Neuronal stem cell (in vitro differentiated cells): Measurements from ENCODE around the gene CENPW.

Source experiments
- DNase-seq: peaks from one replicate; pipeline ENCODE4 v3.0.0-alpha.2; 2013; ENCODE audit warnings: low spot score
- H2AFZ ChIP-seq: one replicate; pipeline ENCODE4 v1.6.1; 2013; ENCODE audit warnings: mild to moderate bottlenecking, low read length, inconsistent platforms
- H2AK5ac ChIP-seq: 2 replicates; pipeline ENCODE4 v1.6.1; 2013; ENCODE audit warnings: low read depth, mild to moderate bottlenecking, inconsistent platforms, low read length, moderate library complexity, mixed read lengths
- H2BK120ac ChIP-seq: 2 replicates; pipeline ENCODE4 v1.6.1; 2013; ENCODE audit warnings: low read depth, mild to moderate bottlenecking, inconsistent platforms, low read length, moderate library complexity, mixed read lengths
- H2BK12ac ChIP-seq: one replicate; pipeline ENCODE4 v1.6.1; 2013; ENCODE audit warnings: low read length, inconsistent platforms
- H2BK15ac ChIP-seq: 2 replicates; pipeline ENCODE4 v1.6.1; 2013; ENCODE audit warnings: mild to moderate bottlenecking, low read length, inconsistent platforms, mixed read lengths
- H2BK5ac ChIP-seq: one replicate; pipeline ENCODE4 v1.6.1; 2013; ENCODE audit warnings: inconsistent platforms, mild to moderate bottlenecking, low read length, moderate library complexity
- H3K14ac ChIP-seq: one replicate; pipeline ENCODE4 v1.6.1; 2013; ENCODE audit warnings: low read length, inconsistent platforms
- H3K18ac ChIP-seq: 2 replicates; pipeline ENCODE4 v1.6.1; 2013; ENCODE audit warnings: low read length, inconsistent platforms
- H3K23ac ChIP-seq: 2 replicates; pipeline ENCODE4 v1.6.1; 2013; ENCODE audit warnings: low read depth, mild to moderate bottlenecking, mixed read lengths, low read length, inconsistent platforms; ENCODE audit not compliant: poor library complexity
- H3K27ac ChIP-seq: replicated peaks from 3 replicates; pipeline ENCODE4 v1.5.1; 2013; ENCODE audit warnings: low read length, inconsistent platforms
- H3K27me3 ChIP-seq, 3 experiments: 2 replicates each; pipeline ENCODE4 v1.6.1; 2013; ENCODE audit warnings: low read length in 3 of 3, mild to moderate bottlenecking in 2 of 3, inconsistent platforms in 1 of 3, low read depth in 1 of 3, mixed read lengths in 1 of 3, moderate library complexity in 1 of 3; ENCODE audit not compliant: control insufficient read depth in 3 of 3, insufficient read depth in 3 of 3
- H3K36me3 ChIP-seq, 2 donors: replicated peaks in 1 of 2; 2 replicates each; pipeline ENCODE4 v1.6.1; 2013; ENCODE audit warnings: low read length in 2 of 2; ENCODE audit not compliant: control insufficient read depth in 2 of 2, insufficient read depth in 2 of 2
- H3K4ac ChIP-seq: 2 replicates; pipeline ENCODE4 v1.6.1; 2013; ENCODE audit warnings: inconsistent platforms, mild to moderate bottlenecking, low read length, moderate library complexity
- H3K4me1 ChIP-seq, 2 donors: 1 replicate in 1 of 2; 2 replicates in 1 of 2; pipeline ENCODE4 v1.6.1; 2013; ENCODE audit warnings: low read length in 2 of 2, low read depth in 1 of 2; ENCODE audit not compliant: control insufficient read depth in 2 of 2, insufficient read depth in 1 of 2
- H3K4me2 ChIP-seq: one replicate; pipeline ENCODE4 v1.6.1; 2013; ENCODE audit warnings: mild to moderate bottlenecking, low read length, inconsistent platforms; ENCODE audit not compliant: insufficient read depth, poor library complexity, severe bottlenecking
- H3K4me3 ChIP-seq, 2 donors: 2 replicates each; pipeline ENCODE4 v1.5.1; 2013; ENCODE audit warnings: low read length in 2 of 2, mild to moderate bottlenecking in 2 of 2, inconsistent platforms in 1 of 2, moderate library complexity in 1 of 2
- H3K79me1 ChIP-seq: one replicate; pipeline ENCODE4 v1.6.1; 2013; ENCODE audit warnings: low read depth, mild to moderate bottlenecking, inconsistent platforms, low read length, moderate library complexity
- H3K9ac ChIP-seq: one replicate; pipeline ENCODE4 v1.6.1; 2013; ENCODE audit warnings: mild to moderate bottlenecking, low read depth, low read length, inconsistent platforms; ENCODE audit not compliant: poor library complexity
- H3K9me3 ChIP-seq, 2 donors: replicated peaks in 1 of 2; 2 replicates each; pipeline versions ENCODE3 to v1.6.1; 2013; ENCODE audit warnings: low read length in 2 of 2, mild to moderate bottlenecking in 2 of 2, inconsistent platforms in 1 of 2, low read depth in 1 of 2, mixed read lengths in 1 of 2, moderate library complexity in 1 of 2; ENCODE audit not compliant: control insufficient read depth in 2 of 2, insufficient read depth in 1 of 2
- H4K8ac ChIP-seq: one replicate; pipeline ENCODE4 v1.6.1; 2013; ENCODE audit warnings: low read depth, mild to moderate bottlenecking, inconsistent platforms, low read length, moderate library complexity
- H4K91ac ChIP-seq: one replicate; pipeline ENCODE4 v1.6.1; 2013; ENCODE audit warnings: low read length, low read depth, mild to moderate bottlenecking, inconsistent platforms; ENCODE audit not compliant: poor library complexity
- WGBS, 2 donors: extraction: QIAGEN DNeasy Blood & Tissue Kit; methylation state at CpG; one replicate each; pipeline ENCODE4 v1.1.7; 2013; ENCODE audit warnings: missing lambda C conversion rate in 2 of 2, mixed read lengths in 1 of 2; ENCODE audit not compliant: insufficient read length in 2 of 2, insufficient replicate concordance in 1 of 2; ENCODE audit errors: extremely low coverage in 2 of 2; 5-methylcytosine and 5-hydroxymethylcytosine counted together

Gene CENPW

DNA sequence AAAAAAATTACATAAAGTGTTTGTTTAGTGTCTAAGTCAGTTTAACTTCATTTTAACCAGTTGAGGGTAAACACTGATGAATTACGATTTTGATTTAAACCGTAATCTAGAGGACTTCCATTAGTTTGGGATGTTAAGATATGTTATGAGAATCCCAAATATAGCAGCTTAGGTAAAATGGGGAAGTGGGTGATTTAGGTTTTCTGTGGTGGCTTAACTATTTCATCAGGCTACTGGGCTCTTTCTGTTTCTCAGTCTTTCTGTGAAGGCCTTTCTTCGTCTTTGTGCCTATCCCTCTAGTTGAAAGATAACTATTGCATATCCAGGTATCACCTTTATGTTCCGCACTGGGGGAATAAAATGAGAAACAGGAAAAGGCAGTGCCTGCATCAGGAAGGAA, 27.9 kb downstream of the CENPW start:
- no peak for DNase-seq
- H2AK5ac ChIP-seq = no peak overlapping the region
- H2BK15ac ChIP-seq = no peak overlapping the region
- WGBS, 2 donors = no CpG with 5 or more reads among the region's 4 CpGs
- H3K9ac ChIP-seq = no peak overlapping the region
- peaks cover 0 to 1% of the 10 kb centered on the region in 2 donors for H3K9me3 ChIP-seq
- no peak overlapping the region for H4K91ac ChIP-seq
- no peaks in the 10 kb centered on the region for H3K27me3 ChIP-seq
- no peak overlapping the region for H2BK120ac ChIP-seq
- H3K18ac ChIP-seq = no peak overlapping the region
- H4K8ac ChIP-seq = no peak overlapping the region
- no peak overlapping the region for H3K4me2 ChIP-seq
- H2AFZ ChIP-seq = no peak overlapping the region
- no peaks in the 10 kb centered on the region for H3K79me1 ChIP-seq
- H3K23ac ChIP-seq = no peak overlapping the region
- no peak overlapping the region for H3K14ac ChIP-seq
- no peak overlapping the region for H3K4me3 ChIP-seq
- no peak overlapping the region for H2BK12ac ChIP-seq
- no peak overlapping the region for H3K27ac ChIP-seq
- H3K4ac ChIP-seq = no peak overlapping the region
- no peak overlapping the region for H2BK5ac ChIP-seq
- H3K36me3 ChIP-seq = peaks cover 0 to 2% of the 10 kb centered on the region in 2 donors
- H3K4me1 ChIP-seq = no peaks in the 10 kb centered on the region

DNA sequence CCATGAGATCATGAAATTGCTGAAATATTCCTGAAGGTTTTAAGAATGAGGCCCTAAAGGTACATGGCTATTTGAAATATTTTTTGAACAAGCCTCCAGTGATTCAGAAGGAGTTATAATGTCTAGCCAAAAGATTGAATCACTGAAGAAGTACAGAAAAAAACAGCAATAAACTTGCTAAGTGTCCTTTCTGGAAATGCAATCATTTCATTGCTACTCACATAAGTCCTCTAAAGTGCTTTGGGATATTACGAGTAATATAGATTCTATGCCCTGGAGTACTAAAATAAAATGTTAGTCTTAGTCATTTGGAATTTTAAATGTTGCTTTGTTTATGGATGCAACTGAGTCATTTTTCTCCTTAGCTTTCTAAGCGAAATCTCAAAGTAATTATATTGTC, 32.7 kb downstream of the CENPW start:
- no peak overlapping the region for H2BK15ac ChIP-seq
- H2AFZ ChIP-seq = no peak overlapping the region
- no peak overlapping the region for H3K18ac ChIP-seq
- no peak overlapping the region for H3K4ac ChIP-seq
- no peak overlapping the region for H3K23ac ChIP-seq
- H4K8ac ChIP-seq = no peak overlapping the region
- no peaks in the 10 kb centered on the region for H3K9me3 ChIP-seq
- no peaks in the 10 kb centered on the region for H3K79me1 ChIP-seq
- no peak overlapping the region for H2AK5ac ChIP-seq
- H3K27ac ChIP-seq = no peak overlapping the region
- no peak overlapping the region for H2BK12ac ChIP-seq
- H3K27me3 ChIP-seq = no peaks in the 10 kb centered on the region
- WGBS, 2 donors = no CpG with 5 or more reads among the region's 2 CpGs
- no peak overlapping the region for H3K4me2 ChIP-seq
- no peak overlapping the region for H2BK5ac ChIP-seq
- no peak overlapping the region for H3K9ac ChIP-seq
- no peak overlapping the region for H3K14ac ChIP-seq
- no peak overlapping the region for H2BK120ac ChIP-seq
- no peak overlapping the region for H3K4me3 ChIP-seq
- no peak for DNase-seq
- H3K36me3 ChIP-seq = no peaks in the 10 kb centered on the region
- no peaks in the 10 kb centered on the region for H3K4me1 ChIP-seq
- no peak overlapping the region for H4K91ac ChIP-seq

DNA sequence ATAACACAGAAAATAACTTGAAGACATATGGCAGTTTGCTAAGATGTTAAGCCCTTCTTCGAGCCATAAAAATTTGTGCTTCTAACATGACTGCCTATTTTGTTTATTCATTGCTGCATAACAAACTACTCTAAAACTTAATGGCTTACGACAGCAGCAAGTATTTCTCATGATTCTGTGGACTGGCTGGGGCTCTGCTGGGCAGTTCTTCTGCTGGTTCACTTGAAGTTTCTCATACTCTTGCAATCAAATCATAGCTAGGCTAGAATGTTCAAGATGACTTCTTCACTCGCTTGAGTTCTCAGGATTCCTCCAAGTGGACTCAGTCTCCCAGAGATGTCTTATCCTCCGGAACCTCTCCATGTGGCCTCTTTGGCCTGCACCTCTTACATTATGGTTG, 33.4 kb downstream of the CENPW start:
- Histone ChIP-seq H4K8ac (no peak overlapping the region), H2BK120ac (no peak overlapping the region), H4K91ac (no peak overlapping the region), H2BK5ac (no peak overlapping the region), H2AK5ac (no peak overlapping the region), H3K27ac (no peak overlapping the region), H2AFZ (no peak overlapping the region), H2BK15ac (no peak overlapping the region), H2BK12ac (no peak overlapping the region), H3K36me3 (no peaks in the 10 kb centered on the region), H3K9me3 (no peaks in the 10 kb centered on the region), H3K9ac (no peak overlapping the region), H3K79me1 (no peaks in the 10 kb centered on the region), H3K4ac (no peak overlapping the region), H3K23ac (no peak overlapping the region), H3K14ac (no peak overlapping the region), H3K18ac (no peak overlapping the region), H3K4me1 (no peaks in the 10 kb centered on the region), H3K4me3 (no peak overlapping the region), H3K27me3 (no peaks in the 10 kb centered on the region), H3K4me2 (no peak overlapping the region)
- no CpG with 5 or more reads among the region's 4 CpGs for WGBS, 2 donors
- DNase-seq = no peak

DNA sequence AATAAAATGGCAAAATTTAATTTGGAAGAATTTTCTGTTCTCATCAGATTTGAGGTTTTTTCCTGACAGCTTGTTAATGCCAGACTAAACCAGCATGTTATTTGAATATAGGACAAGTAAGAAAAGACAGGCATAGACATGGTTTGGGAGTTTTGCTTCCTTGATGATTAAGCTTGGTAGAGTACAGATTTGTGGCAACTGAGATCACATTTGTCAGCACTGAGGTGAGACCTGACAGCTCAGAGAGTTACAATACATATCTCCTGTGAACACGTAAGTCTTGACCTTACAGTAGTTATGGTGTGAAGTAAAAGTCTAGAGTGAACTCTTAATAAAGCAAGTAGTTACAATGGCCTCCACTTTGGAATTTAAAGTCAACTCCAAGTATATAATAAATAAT, 34.5 kb downstream of the CENPW start:
- Histone ChIP-seq H2AK5ac (no peak overlapping the region), H2AFZ (no peak overlapping the region), H2BK15ac (no peak overlapping the region), H3K23ac (no peak overlapping the region), H3K4me1 (no peaks in the 10 kb centered on the region), H3K9me3 (no peaks in the 10 kb centered on the region), H3K4me3 (no peak overlapping the region), H3K18ac (no peak overlapping the region), H3K27ac (no peak overlapping the region), H2BK12ac (no peak overlapping the region), H2BK120ac (no peak overlapping the region), H4K91ac (no peak overlapping the region), H3K36me3 (no peaks in the 10 kb centered on the region), H4K8ac (no peak overlapping the region), H3K27me3 (no peaks in the 10 kb centered on the region), H2BK5ac (no peak overlapping the region), H3K4ac (no peak overlapping the region), H3K9ac (no peak overlapping the region), H3K14ac (no peak overlapping the region), H3K79me1 (no peaks in the 10 kb centered on the region), H3K4me2 (no peak overlapping the region)
- no peak for DNase-seq
- no CpG with 5 or more reads among the region's 1 CpG for WGBS, 2 donors
